Chondrocyte (in vitro differentiated cells): ENCODE measurements around the gene SLC16A3. TPM values are rescaled to one million over a fixed set of nuclear protein-coding genes. Genes with fewer than 3 reads are reported as not detected.
A peak's percentile ranks its signal among the peaks of the same experiment; 100 is the strongest.

Source experiments
- DNase-seq: peaks from one replicate; pipeline ENCODE4 v3.0.0; 2021; ENCODE audit warnings: mixed read lengths, low spot score
- H3K27ac Mint-ChIP-seq: one replicate; pipeline ENCODE4 v1.8.0; 2021; ENCODE audit warnings: mild to moderate bottlenecking, moderate library complexity, mixed read lengths; ENCODE audit not compliant: unreplicated experiment
- H3K27me3 Mint-ChIP-seq: 2 replicates; pipeline ENCODE4 v1.8.0; 2021; ENCODE audit warnings: low read depth, mixed read lengths
- H3K36me3 Mint-ChIP-seq: 2 replicates; pipeline ENCODE4 v1.8.0; 2021; ENCODE audit warnings: low read depth, mixed read lengths
- H3K4me1 Mint-ChIP-seq: 2 replicates; pipeline ENCODE4 v1.8.0; 2021; ENCODE audit warnings: low read depth, mild to moderate bottlenecking, mixed read lengths
- H3K4me3 Mint-ChIP-seq: one replicate; pipeline ENCODE4 v1.8.0; 2021; ENCODE audit warnings: mild to moderate bottlenecking, moderate library complexity, mixed read lengths; ENCODE audit not compliant: unreplicated experiment
- H3K9me3 Mint-ChIP-seq: 2 replicates; pipeline ENCODE4 v1.8.0; 2021; ENCODE audit warnings: low read depth, mixed read lengths
- CTCF ChIP-seq: fragments of 200-600 bp; sonication (generic); IDR thresholded peaks from 2 replicates; pipeline ENCODE4 v1.5.0; 2021; ENCODE audit warnings: antibody characterized with exemption, mild to moderate bottlenecking, moderate library complexity
- total RNA-seq: library from RNA; stranded (reverse); gene quantifications from 3 replicates; pipeline ENCODE4 v1.2.1, GENCODE V29; 2021

SLC16A3 gene
- total RNA-seq, 1 donor from 2014 or later, result 189 TPM

DNA sequence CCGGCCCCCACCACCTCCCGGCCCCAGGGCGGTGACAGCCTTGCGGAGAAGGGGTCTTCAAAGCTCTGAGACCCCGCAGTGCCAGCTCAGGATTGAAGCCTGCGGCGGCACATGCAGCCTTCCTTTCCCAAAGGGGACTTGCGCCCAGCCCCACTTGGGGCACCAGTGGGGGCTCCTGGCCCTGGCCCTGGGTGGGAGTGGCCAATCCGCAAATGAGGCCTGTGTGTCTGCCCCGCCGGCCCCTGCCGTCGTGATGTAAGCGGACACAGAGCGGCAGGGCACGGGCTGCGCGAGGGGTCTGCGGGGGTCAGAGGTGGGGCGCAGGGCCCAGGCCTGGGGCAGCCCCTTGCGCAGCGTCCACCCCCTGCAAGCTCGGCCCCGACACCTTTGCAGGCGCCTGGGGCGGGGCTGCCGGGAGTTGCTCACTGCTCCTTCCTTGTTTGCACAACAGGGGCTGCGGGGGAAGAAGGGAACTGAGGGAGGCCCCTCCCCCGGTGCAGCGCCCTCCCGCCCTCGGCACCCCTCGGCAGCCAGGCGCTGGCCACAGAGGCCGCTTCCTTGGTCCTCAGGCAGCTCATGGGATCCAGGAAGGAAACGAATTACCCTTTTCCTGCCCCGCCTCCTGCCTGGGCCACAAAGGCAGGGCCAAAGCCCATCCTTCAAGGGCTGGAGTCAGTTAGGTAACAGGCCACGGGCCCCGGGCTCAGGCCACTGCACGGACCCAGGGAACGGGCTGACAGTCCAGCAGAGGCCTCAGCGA lies 2.9 kb downstream of the SLC16A3 start:
- no peak overlapping the region for H3K27ac Mint-ChIP-seq
- DNase-seq, result no peak
- peak overlapping the region; percentile 56 for H3K4me3 Mint-ChIP-seq

GRCh38 chr17:82232322-82232820 lies 3.5 kb downstream of the SLC16A3 start:
- Mint-ChIP-seq H3K36me3 (no peaks in the 10 kb centered on the region), H3K4me1 (peaks cover 34% of the 10 kb centered on the region), H3K9me3 (no peaks in the 10 kb centered on the region), H3K4me3 (no peak overlapping the region), H3K27ac (no peak overlapping the region), H3K27me3 (no peaks in the 10 kb centered on the region)
- no peak for TF ChIP-seq CTCF
- DNase-seq, result no peak

More for the DNA sequence above, 2.9 kb downstream of the SLC16A3 start:
- Mint-ChIP-seq H3K36me3 (no peaks in the 10 kb centered on the region), H3K4me1 (peaks cover 33% of the 10 kb centered on the region), H3K9me3 (no peaks in the 10 kb centered on the region), H3K27me3 (no peaks in the 10 kb centered on the region)
- no peak for TF ChIP-seq CTCF

GRCh38 chr17:82232876-82233785 lies 4.3 kb downstream of the SLC16A3 start:
- Mint-ChIP-seq H3K9me3 (no peaks in the 10 kb centered on the region), H3K36me3 (peaks cover 2% of the 10 kb centered on the region), H3K4me3 (no peak overlapping the region), H3K27me3 (no peaks in the 10 kb centered on the region), H3K27ac (peak overlapping the region; percentile 68), H3K4me1 (peaks cover 39% of the 10 kb centered on the region)
- no peak for TF ChIP-seq CTCF
- no peak for DNase-seq

DNA sequence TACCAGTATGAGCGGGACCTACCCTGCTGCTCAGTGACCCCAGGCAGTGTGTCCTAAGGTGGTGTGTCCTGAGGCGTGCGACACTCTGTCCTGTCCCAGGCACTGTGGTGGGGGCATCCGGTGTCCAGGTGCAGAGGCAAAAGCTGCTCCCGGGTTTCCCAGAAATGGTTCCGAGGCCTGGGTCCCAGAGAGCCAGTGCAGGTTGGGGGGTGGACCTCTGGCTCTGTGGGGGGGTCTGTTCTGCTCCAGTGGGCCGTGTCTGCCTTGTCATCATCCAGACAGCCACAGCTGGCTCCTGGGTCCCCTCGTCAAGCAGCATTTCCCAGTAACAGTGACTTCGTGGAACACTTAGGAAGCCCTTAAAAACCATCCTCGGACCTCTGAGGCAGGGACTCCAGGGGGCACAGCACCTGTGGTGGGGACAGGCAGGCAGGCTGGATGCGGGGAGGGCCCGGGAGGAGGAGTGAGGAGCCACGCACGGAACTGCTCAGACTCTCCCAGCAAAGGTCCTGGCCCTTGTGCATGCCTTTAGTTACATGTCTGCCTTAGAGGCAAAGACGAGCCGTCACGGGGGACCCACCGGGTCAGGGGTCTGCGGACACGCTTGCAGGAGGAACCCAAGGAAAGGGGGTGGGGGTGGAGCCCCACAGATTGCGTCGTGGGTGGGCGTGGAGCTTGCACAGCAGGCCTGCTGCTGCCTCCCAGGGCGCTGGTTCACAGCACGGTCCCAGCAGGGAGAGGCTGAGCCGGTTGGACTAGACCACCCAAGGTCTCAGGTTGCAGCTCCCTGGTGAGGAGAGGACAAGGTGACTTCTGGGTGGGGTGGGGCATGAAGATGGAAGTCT lies 5.6 kb downstream of the SLC16A3 start:
- no peak for DNase-seq
- Mint-ChIP-seq H3K27ac (no peak overlapping the region), H3K4me3 (no peak overlapping the region), H3K4me1 (peaks cover 51% of the 10 kb centered on the region), H3K9me3 (no peaks in the 10 kb centered on the region), H3K27me3 (no peaks in the 10 kb centered on the region), H3K36me3 (peaks cover 2% of the 10 kb centered on the region)
- no peak for TF ChIP-seq CTCF
